Neuron (in vitro differentiated cells): Measurements from ENCODE around the gene FGFBP2.

Source experiments
- H2AFZ ChIP-seq: one replicate; pipeline ENCODE4 v1.6.1; 2013; ENCODE audit warnings: low read depth, mild to moderate bottlenecking, inconsistent platforms, low read length, moderate library complexity
- H3K27me3 ChIP-seq: one replicate; pipeline ENCODE4 v1.6.1; 2013; ENCODE audit warnings: low read length; ENCODE audit not compliant: insufficient read depth
- H3K36me3 ChIP-seq: one replicate; pipeline ENCODE4 v1.6.1; 2013; ENCODE audit warnings: low read length; ENCODE audit not compliant: insufficient read depth
- H3K4me1 ChIP-seq: one replicate; pipeline ENCODE4 v1.6.1; 2013; ENCODE audit warnings: low read length; ENCODE audit not compliant: insufficient read depth
- H3K4me3 ChIP-seq: 2 replicates; pipeline ENCODE4 v1.5.1; 2013; ENCODE audit warnings: mild to moderate bottlenecking, low read length, moderate library complexity
- H3K9me3 ChIP-seq: one replicate; pipeline ENCODE4 v1.6.1; 2013; ENCODE audit warnings: low read length

The FGFBP2 gene

DNA sequence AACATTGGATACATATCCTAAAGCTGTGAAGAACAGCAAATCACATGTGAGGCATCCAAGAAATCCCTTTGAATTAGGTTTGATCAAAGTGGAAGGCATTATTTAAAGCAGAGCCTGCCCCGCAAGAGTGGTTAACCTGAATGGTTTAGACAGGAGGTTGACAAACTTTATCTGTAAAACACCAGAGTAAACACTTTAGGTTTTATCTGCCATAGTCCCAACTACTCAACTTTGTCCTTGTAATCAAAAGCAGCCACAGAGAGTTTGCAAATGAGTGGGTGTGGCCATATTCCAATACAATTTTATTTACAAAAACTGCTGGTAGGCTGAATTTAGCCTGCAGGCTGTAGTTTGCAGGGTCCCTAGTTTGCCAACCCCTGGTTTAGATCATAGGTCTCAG, 25.2 kb upstream of the FGFBP2 start:
- no peak overlapping the region for H3K4me3 ChIP-seq
- no peaks in the 10 kb centered on the region for H3K27me3 ChIP-seq
- H3K4me1 ChIP-seq, result no peaks in the 10 kb centered on the region
- H3K9me3 ChIP-seq, result peaks cover 17% of the 10 kb centered on the region
- peaks cover 81% of the 10 kb centered on the region for H3K36me3 ChIP-seq
- no peak overlapping the region for H2AFZ ChIP-seq

DNA sequence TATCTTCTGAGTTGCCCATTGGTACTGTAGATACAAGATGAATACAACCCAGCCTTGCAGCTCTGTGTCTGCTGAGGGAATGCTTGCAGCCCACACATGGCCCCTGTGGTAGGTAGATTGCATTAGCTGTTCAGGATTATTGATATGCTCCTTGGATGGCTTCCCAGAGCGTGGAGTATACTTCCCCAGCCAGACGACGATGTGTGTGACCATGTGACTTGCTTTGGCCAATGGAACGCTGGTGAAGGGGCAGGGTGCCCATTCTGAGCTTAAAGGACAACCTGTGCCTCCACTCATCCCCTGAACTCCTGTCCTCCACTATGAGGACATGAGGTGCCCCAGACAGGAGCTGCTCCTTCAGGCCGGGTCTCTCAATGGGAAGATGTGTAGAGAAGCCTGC, 23.9 kb upstream of the FGFBP2 start:
- Histone ChIP-seq H3K36me3 (peaks cover 86% of the 10 kb centered on the region), H3K9me3 (peaks cover 17% of the 10 kb centered on the region), H3K27me3 (no peaks in the 10 kb centered on the region), H3K4me3 (no peak overlapping the region), H3K4me1 (peaks cover 2% of the 10 kb centered on the region), H2AFZ (no peak overlapping the region)

DNA sequence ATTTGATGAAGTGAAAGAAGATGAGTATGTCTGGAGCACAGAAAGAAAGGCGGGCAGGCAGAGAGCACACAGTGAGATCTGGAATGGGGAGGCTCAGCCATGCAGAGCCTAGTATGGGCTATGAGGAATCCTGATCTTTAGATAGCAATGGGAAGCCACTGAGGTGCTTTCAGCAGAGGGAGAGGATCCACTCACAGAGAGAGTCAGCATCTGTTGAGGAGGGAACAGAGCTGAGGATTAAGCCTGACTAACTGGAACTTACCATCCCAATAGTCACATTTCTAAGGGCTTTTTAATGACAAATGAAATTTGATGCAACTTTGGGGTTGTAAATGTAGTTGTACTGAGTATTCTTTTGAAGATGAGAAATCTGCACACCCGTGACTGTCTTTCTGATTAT, 20.6 kb upstream of the FGFBP2 start:
- Histone ChIP-seq H3K36me3 (peaks cover 70% of the 10 kb centered on the region), H3K4me1 (peaks cover 2% of the 10 kb centered on the region), H3K27me3 (no peaks in the 10 kb centered on the region), H3K9me3 (peaks cover 17% of the 10 kb centered on the region), H2AFZ (no peak overlapping the region), H3K4me3 (no peak overlapping the region)

DNA sequence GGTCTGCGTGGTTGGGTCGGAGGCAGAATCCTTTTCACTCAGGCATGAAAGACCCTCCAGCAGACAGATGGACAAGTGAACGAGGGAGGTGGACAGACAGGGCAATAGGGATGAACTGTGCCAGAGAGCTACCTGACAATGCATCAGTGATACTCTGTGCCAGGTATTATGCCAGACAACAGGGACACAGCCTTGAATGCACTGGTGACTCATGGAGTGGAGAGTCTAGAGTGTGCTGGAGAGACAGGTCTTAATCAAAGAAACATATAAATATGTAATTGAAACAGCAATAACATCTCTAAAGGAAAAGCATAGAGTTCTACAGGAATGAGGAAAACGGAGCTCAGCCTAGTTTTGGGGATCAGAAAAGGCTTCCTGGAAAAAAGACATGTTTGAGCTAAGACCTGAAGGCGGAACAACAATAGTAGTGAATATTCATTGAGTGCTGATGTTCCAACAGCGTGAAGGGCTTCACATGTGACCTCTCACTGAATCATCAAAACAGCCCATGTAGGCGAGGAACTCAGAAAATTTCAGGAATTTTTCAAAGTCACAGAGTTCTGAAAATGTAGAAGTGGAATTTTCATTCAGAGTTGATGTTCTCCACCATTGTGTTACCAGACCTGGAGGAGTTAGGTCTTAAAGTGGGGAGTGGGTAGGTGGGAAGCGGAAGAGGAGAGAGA, 20.0 kb upstream of the FGFBP2 start:
- Histone ChIP-seq H3K36me3 (peaks cover 71% of the 10 kb centered on the region), H2AFZ (no peak overlapping the region), H3K4me3 (no peak overlapping the region), H3K27me3 (no peaks in the 10 kb centered on the region), H3K9me3 (peaks cover 17% of the 10 kb centered on the region), H3K4me1 (peaks cover 2% of the 10 kb centered on the region)

DNA sequence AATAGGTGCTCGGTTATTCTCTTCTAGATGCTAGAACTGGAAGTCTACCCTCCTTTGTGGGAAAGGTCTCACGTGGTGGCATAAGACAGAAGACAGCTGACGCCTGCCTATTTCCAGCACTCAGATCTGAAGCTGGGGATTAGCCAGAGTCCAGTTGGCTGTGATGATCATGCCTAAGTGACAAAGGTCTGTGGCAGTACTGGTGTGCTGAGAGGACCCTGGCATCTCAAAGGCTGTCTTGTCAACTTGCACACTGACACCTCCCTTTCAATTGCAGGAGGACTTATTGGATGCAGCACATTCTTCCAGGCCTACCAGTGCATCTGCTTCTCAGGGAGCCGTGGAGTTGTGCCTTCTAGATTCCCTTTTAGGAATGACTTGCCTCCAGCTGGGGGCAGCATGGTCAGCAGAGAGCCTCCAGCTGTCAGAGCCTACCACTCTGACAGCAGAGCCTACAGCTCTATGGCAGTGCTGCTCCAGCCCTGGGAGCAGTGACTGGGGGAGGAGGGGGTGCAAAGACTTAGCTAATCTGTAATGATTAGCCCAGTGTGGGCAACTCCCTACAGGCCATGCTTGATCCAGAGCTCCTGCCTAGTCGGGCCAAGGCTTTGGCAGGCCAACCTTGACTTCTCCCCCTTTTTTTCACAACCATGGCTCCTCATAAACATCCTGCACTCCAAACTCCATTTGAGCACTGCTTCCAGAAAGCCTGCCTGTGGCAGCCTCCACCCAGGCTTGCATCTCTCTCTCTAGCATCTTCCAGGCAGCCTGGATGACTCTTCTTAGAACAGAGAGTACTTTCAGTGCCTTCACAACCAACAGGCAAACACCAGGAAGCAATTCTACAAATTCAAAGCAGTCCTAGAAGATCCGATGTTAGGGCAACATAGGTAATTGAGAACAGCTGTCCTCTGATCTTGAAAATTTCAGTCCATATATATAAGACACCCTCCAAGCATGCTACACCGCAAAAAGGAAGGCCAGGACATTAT, 13.8 kb upstream of the FGFBP2 start:
- Histone ChIP-seq H3K27me3 (no peaks in the 10 kb centered on the region), H2AFZ (no peak overlapping the region), H3K36me3 (peaks cover 33% of the 10 kb centered on the region), H3K9me3 (peaks cover 6% of the 10 kb centered on the region), H3K4me1 (no peaks in the 10 kb centered on the region), H3K4me3 (no peak overlapping the region)

DNA sequence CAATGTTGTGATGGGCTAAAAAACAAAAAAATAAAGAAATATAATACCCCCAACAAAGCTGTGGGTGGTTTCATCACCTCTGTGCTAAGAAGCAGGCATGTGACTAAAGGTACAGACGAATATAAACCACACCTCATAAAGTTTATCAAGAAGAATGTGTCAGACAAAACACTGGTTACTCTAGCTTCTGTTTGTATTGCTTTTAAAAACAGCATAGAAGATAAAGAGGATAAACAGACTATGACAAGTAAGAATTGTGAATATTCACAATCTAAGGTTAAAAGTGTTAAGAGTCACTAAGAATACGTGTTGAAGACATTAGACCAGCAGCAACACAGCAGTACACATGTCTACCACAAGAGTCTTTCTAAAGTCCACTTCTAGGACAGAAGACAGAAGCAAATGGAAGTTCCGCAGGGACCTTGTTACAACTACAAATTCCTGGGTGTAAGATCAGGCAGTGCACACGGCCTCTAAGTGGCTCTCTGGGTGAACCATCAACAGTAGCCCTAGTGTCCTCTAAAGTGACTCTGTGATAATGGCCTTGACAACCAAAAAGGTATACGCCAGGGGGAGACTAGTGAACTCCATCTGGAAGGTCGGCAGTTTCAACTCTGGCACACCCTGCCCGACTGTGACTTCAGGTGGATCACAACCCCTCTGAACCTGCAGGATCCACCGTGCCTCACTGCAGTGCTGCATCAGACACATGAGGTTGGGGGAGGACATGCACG, 8.3 kb upstream of the FGFBP2 start:
- Histone ChIP-seq H2AFZ (no peak overlapping the region), H3K9me3 (peaks cover 8% of the 10 kb centered on the region), H3K4me1 (no peaks in the 10 kb centered on the region), H3K4me3 (no peak overlapping the region), H3K36me3 (peaks cover 29% of the 10 kb centered on the region), H3K27me3 (no peaks in the 10 kb centered on the region)

DNA sequence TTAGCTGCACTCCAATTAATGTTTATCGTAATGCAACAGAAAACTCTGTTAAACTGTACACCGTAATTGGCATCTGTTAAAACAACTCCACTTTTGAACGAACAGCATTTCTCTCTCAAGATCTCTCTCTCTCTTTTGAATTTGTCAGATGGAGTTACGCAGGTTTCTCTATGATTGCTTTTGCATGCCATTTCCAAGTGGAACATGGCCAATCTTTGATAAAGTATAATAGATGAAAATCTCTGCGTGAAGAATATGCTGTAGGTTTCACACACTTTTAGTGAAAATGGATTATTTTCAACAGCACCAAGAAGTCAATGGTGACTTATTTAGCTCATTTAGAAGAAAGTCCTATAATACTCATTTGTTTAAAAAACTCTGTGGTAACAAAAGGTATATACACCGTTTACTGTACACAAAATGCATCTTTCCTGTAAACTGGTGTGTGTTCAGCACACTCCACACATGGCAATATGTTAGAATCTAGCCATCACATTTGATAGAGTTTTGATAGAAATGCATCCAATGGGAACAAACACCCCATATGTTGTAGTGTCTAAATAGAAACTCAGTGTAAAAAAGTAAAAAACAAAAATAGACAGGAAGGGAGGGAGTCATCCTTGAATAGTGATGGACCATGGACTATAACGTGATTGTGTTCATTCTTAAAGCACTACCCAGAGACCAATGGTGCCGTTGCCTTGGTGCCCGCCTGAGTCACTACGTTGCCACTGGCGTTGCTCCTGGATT, 5.8 kb upstream of the FGFBP2 start:
- no peaks in the 10 kb centered on the region for H3K4me1 ChIP-seq
- H3K27me3 ChIP-seq, result no peaks in the 10 kb centered on the region
- no peak overlapping the region for H3K4me3 ChIP-seq
- peaks cover 25% of the 10 kb centered on the region for H3K36me3 ChIP-seq
- peaks cover 8% of the 10 kb centered on the region for H3K9me3 ChIP-seq
- no peak overlapping the region for H2AFZ ChIP-seq

DNA sequence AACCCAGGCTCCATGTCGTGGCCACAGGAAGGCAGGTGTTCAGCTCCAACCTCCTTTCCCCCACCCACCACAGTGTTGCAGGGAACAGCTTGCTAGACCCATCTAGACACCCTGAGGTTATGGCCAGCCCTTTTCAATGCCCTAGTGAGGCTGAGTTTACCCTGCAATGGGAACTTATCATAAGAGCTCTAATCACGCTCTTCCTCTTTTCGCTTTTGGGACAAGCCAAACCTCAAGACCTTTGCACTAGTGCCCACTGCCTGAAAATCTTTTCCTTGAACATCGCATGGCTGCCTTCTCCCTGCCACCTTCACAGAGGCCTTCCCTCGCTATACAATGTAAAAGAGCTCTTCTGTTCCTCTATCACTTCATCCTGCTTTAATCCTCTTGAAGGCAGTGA, 2.4 kb upstream of the FGFBP2 start:
- Histone ChIP-seq H3K27me3 (no peaks in the 10 kb centered on the region), H3K36me3 (peaks cover 7% of the 10 kb centered on the region), H3K4me3 (no peak overlapping the region), H3K9me3 (peaks cover 2% of the 10 kb centered on the region), H2AFZ (no peak overlapping the region), H3K4me1 (no peaks in the 10 kb centered on the region)

DNA sequence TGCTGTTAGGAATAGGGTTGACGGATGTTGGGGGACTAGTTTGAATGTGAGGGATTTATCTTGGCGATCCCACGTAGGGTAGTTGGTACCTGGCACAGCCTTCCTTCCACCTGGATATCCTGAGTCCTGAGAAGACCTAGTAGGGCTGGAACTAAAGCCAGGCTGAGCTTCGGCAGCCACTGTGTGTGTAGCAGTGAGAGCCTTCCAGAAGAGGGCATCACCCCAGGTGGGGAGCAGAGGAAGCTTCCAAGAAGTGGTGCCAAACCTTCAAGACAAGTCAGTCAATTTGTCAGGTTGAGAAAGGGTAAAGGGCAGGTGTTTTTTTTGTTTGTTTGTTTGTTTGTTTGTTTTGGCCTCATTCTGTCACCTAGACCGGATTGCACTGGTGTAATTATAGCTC, 1.2 kb upstream of the FGFBP2 start:
- peaks cover 2% of the 10 kb centered on the region for H3K9me3 ChIP-seq
- no peaks in the 10 kb centered on the region for H3K27me3 ChIP-seq
- no peak overlapping the region for H3K4me3 ChIP-seq
- H2AFZ ChIP-seq, result no peak overlapping the region
- H3K36me3 ChIP-seq, result peaks cover 5% of the 10 kb centered on the region
- H3K4me1 ChIP-seq, result no peaks in the 10 kb centered on the region

DNA sequence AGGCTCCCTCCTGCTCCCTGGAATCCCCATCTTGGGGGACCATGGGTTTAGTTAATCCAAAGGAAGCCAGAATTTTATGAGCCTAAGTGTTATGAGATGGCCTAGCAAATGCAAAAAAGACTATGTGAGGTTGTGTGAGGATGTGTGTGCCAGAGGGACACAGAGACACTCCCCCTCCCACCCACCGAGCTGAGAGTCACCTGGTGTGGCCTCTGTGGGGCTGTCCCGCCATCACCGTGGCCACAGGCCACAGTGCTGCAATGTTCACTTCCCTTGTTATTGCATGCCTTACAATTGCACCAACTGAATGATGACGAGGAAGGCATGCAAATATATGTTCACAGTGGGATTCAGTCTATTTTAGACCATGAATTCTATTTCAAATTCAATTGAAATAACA, 601 bp upstream of the FGFBP2 start:
- H3K36me3 ChIP-seq, result no peaks in the 10 kb centered on the region
- H3K4me1 ChIP-seq, result no peaks in the 10 kb centered on the region
- H3K9me3 ChIP-seq, result no peaks in the 10 kb centered on the region
- no peaks in the 10 kb centered on the region for H3K27me3 ChIP-seq
- no peak overlapping the region for H2AFZ ChIP-seq
- no peak overlapping the region for H3K4me3 ChIP-seq

DNA sequence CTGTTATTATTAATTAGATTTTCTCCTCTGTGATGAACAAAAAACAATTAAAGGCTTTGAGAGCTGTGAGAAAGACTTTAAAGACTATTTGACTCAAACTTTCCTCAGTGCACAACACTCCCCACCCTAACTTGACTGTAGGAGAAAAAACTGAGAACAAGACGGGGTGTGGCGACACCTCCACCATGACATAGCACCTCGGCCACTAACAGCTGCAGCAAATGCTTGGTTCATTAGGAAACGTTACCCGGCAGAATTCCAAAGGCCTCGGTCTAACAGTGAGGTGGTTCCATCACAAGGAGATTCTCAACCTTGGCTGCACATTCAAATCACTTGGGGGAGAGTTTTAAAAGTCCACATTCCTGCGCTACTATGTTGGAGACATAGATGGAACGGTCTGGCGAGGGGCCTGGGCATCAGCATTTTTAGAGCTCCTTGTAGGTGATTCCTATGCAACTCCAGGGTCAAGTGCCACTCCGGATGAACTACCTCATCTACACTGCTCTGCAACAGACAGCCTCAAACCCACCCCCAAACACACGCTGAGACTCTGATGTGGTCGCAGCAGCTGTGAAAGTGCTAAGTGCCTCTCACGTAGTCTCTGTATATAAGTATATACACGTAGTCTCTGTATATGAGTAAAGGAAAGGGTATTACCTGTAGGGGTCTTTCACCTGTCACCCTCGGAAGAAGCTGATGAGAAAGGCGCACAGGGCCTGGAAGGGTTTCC, 1.0 kb downstream of the FGFBP2 start:
- H3K27me3 ChIP-seq, result no peaks in the 10 kb centered on the region
- H2AFZ ChIP-seq, result no peak overlapping the region
- no peak overlapping the region for H3K4me3 ChIP-seq
- no peaks in the 10 kb centered on the region for H3K4me1 ChIP-seq
- H3K9me3 ChIP-seq, result no peaks in the 10 kb centered on the region
- H3K36me3 ChIP-seq, result no peaks in the 10 kb centered on the region

DNA sequence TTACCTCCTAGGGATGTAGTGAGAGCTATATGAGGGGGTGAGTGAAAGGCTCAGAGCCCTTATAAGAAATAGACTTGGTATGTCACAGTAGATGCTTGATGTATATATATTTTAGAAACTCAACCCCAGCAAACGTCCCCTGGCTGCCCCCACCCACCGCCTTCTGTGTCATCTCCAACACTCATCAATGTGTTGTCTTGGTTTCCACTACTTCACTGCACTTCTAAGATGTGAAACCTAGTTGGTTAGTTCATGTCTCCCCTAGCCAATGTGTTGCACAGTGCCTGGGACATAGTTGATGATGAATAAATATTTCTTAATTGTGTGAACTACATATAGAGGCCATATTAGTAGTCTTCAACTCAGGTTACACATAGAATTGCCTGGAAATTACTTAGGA, 4.4 kb downstream of the FGFBP2 start:
- Histone ChIP-seq H3K4me1 (no peaks in the 10 kb centered on the region), H3K27me3 (no peaks in the 10 kb centered on the region)

More for the DNA sequence above, 4.4 kb downstream of the FGFBP2 start:
- Histone ChIP-seq H3K4me3 (no peak overlapping the region), H3K9me3 (no peaks in the 10 kb centered on the region), H2AFZ (no peak overlapping the region), H3K36me3 (no peaks in the 10 kb centered on the region)
